HS-27A (cell line): ENCODE results near the gene VASN.
A peak's percentile ranks its signal among the peaks of the same experiment; 100 is the strongest.
"Not testable (repeated sequence)": the region's sequence is repeated elsewhere in the genome, so short reads cannot be mapped to it uniquely, and the experiment has no call there.

Experiments used
- DNase-seq: peaks from one replicate; pipeline ENCODE4 v3.0.0-alpha.2; 2012; ENCODE audit warnings: low read depth, missing footprints

The VASN gene

DNA sequence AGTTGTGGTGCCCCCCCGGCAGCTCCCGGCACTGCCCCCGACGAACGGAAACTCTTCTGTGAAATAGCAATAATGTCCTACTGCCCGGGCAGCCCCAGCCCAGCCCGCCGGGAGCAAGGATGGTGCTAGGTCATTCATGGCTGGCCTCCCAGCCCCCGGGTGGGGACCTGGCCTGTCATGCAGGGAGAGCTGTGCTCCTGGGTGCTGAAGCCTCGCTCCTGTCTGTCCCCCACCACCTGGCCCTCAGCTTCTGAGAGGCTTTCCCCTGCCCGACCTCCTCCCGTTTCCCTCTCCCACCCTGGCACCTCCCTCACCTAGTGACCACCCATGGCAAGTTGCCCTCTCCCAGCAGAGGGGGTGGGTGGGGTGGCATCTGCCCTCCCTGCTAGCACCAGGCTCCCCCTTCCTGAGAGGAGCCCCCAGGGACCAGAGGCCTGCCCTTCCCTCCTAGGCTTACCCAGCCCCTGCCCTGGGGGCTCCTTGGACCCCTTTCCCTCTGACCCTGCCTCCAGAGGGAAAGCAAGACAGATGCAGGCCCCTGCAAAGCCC is 34.0 kb upstream of the VASN start:
- DNase-seq = no peak

DNA sequence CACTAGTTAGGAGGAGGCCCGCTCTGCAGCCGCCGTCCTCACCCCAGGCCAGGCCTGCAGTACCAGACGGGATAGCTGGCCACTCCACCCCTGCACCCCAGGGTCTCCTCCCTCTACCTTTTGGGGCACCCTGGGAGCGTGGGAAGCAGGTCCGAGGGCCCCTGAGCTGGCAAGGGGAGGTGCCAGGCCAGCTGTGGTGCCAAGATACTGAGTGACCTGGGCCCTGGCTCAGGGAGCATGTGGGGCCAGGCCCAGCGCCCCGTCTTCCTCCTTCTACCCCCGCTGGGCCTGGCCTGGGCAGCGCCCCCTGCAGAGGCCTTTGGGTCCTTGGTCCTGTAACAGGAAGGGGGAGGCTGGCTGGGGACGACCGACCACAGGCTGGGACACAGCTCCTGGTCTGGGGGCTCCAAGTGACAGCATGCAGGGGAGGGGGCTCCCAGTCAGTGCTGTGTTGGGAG is 33.5 kb upstream of the VASN start:
- no peak for DNase-seq

DNA sequence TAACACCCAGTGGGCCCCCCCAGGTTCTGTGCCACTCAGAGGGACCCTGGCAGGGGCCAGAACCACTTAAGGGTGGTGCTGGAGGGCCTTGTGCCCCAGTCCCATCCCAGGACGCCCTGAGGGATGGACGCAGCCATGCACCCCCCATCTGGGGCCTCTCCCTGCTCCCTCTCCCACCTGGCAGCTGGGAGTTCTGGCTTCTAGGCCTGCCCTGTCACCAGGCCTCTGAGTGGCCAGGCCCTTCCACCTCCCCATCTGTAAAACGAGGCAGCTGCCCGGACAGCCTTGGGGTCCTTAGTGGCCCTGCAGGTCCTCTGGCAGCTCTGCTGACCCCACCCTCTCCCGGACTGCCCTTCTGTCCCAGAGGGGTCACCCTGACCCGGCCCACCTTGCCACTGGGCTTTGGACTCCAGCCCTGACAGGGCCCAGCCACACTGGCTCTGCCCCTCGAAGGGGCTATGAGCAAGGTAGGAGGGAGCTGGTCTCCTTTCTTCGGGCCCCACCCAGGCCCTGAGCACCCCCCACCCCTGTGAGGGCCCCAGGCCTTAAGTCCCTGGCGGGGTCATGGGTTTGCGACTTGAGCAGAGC is 32.8 kb upstream of the VASN start:
- no peak for DNase-seq

DNA sequence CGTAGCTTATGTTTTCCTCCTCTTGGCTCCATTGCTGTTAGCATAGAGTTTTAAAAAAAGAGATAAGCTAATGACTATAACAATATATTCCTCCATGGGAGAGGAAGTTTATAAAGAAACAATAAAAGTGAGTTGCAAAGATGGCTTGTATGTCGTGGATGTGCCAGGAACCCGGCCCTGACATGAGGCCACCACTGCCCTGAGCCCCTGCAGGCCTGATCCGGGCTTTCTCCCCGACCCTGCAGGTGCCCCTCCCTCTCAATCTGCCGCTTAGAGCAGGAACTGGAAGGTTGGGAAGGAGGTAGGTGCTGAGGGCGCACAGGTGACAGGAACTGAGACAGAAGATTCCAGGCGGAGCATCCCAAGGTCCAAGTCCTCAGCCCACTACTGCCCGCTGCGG is 32.2 kb upstream of the VASN start:
- no peak for DNase-seq

DNA sequence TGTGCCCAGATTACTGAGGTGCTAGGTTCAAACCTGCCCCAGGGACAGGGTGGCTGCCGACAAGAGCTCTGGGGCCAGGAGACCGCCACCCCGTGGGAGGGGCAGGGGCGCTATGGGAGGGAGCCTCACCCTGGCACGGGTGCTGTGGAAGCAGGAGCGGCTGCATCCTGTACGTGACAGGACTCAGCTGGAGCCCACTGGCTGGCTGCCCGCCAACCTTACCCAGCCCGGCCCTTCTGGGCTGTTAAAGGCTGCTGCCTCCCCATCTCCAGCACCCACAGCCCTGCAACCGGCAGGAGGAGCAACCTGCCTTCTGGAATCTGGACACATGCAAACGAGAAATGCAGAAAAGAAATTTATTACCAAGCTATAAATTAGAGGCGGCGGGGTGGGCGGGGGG is 31.7 kb upstream of the VASN start:
- no peak for DNase-seq

DNA sequence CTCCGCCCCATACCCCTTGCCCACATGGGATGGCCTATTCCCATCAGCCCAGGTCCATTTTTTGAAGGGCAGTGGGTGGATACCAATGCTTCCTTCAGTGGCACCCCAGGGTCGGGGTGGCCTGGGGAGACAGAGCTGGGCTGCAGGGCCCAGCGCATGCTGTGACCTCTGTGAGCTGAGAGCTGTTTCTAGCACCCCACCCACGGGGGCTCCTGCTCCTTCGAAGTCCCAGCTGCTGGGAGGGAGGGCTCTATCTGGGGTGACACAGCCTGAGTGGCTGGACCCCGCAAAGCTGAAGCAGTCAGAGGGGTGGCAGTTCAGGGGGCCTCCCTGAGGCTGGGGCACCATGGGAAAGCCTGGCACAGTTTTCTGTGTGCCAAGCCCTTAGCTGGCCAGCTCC is 31.2 kb upstream of the VASN start:
- no peak for DNase-seq

DNA sequence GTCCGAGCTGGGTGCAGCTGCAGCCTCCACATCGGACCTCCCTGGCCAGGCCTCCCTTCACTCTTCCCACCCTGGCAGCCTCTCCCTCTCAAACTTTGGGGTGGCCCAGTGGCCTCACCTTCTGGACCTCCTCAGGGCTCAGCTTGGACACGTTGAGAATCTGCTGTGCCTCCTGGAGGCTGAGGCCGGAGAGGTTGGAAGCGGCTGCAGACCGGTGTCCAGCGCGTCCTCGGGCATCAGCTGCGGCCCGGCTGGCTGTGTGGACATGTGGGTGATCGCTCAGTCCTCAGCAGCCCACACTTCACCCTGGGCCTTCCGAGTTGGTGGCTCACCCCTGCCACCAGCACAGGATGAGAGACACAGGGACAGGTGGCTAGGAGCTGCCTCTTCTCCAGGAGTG is 30.4 kb upstream of the VASN start:
- DNase-seq = no peak

DNA sequence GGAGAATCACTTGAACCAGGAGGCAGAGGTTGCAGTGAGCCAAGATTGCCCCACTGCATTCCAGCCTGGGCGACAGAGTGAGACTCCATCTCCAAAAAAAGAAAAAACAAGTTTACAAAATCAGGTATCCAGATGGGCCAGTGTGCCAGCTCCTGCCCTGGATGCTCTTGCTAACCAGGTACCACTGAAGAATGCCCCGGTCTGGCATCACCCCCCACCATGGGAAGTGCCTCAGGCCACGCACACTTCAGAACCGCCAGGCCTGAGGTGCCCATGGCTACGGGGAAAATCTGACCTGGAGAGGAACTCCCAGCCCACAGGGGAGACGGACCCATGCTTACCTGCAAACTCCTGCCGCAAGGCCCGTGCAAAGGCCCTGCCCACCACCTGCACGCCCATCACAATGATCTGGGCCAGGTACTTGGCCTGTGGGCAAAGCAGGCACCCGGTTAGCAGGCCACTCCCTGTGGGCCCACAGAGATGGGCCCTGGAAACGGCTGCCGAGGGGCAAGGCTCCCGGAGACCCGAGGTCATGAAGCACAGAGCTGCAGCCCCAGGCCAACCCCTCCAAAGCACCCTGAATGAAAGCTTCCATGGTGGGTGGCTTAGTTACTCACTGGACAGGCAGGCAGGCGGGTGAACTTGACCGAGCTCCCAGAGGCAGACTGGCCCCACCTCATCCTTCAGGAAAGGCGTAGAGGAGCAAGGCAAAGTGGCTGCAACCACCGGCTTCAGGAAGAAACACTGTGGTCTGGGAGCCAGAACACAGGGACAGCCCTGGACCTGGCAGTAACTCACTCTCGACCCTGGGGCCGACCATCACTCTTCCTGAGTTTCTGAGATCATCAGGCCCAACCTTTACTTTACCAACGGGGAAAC is 28.5 kb upstream of the VASN start:
- DNase-seq = no peak

DNA sequence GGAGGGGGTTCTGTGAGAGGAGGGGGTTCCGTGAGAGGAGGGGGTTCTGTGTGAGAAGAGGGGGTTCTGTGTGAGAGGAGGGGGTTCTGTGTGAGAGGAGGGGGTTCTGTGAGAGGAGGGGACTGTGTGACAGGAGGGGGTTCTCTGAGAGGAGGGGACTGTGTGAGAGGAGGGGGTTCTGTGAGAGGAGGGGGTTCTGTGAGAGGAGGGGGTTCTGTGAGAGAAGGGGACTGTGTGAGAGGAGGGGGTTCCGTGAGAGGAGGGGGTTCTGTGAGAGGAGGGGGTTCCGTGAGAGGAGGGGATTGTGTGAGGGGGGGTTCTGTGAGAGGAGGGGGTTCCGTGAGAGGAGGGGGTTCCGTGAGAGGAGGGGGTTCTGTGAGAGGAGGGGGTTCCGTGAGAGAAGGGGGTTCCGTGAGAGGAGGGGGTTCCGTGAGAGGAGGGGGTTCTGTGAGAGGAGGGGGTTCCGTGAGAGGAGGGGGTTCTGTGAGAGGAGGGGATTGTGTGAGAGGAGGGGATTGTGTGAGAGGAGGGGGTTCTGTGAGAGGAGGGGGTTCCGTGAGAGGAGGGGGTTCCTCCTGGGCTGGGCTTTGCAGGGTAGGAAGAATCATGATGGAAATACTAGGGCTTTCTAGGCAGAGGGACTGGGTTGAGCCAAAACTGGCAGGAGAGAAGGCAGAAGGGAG is 27.2 kb upstream of the VASN start:
- DNase-seq = not testable (repeated sequence)

DNA sequence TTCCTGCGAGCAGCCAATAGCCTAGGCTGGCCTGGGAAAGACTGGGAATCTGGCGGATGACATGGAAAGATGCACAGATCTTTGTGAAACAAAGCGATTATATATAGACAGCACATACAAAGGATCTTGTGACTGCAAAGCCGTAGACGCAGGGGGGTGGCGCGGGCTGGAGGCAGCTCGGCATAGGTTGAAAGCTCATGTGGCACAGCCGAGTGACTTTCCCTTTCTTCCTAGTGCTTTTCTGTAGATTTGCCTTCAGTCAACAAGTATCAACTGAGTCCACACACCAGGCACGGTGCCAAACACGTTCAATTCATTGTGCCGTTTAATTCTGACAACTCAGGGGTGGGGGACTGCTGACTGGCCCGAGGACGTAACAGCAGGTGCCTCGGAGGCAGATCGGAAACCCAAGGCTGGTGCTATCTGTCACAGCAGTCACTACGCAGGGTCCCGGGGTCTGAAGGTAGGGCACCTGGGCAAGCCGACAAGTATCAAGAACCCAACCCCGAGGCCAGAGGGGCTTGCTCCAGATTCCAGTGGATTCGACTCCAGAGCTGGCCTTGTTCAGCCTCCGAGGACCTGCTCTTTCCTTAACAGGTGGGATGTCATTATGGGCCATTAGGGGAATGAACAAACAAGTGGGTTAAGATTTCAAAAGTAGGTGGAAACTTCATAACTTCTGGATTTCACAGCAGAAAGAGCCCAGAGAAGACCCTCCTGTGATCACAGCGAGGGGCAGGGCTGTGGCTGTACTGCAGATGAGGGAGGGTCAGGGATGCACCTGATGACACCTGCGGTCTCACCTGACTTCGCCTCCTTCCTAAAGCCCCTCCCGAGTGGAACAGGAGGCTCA is 26.4 kb upstream of the VASN start:
- DNase-seq = no peak

DNA sequence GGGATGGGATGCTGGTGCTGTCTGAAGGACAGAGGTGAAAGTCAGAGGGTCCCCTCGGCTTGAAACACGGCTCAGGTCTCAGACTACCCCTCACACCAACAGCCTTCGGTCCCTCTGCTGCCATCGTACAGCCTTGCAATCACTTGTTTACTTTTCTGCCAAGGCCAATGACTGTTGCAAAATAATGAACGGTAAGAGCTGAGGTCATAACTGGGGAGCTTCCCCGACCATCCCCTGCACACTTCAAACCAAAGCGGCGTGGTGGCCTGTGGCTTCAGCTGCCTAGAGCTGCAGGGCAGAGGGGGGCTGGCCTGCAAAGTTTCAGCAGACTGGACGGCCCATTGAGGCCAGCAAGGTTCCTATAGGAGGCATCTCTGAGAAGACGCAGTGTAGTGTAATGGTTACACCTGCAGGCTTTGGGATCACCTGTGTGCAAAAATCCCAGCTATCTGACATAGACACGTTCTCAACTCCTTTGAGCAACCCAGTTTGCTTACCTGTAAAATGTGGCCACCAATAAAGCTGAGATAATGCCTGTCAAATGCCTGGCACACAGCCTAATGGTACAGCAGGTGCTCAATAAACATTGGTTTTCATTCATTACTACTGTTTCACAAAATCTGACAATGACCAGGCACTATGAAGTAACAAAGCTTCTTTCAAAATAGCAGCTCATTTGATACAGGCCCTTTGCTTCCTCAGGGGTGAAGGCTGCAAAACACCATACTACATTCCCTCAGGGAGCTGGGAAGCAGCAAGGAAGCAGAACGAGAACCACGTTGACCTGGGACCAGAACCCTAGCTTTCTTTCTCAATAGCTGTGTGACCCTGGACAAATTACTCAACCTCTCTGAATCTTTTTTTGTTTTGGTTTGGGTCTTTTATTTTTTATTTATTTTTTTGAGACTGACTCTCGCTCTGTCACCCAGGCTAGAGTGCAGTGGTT is 25.5 kb upstream of the VASN start:
- DNase-seq = no peak

DNA sequence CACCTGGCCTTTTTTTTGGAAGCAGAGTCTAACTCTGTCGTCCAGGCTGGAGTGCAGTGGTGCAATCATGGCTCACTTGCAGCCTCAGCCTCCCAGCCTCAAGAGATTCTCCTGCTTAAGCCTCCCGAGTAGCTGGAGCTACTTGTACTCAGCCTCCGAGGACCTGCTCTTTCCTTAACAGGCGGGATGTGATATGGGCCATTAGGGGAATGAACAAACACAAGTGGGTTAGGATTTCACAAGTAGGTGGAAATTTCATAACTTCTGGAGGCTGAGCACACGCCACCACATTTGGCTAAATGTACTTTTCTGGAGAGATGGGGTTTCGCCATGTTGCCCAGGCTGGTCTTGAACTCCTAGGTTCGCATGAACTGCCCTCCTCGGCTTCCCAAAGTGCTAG is 24.6 kb upstream of the VASN start:
- no peak for DNase-seq

DNA sequence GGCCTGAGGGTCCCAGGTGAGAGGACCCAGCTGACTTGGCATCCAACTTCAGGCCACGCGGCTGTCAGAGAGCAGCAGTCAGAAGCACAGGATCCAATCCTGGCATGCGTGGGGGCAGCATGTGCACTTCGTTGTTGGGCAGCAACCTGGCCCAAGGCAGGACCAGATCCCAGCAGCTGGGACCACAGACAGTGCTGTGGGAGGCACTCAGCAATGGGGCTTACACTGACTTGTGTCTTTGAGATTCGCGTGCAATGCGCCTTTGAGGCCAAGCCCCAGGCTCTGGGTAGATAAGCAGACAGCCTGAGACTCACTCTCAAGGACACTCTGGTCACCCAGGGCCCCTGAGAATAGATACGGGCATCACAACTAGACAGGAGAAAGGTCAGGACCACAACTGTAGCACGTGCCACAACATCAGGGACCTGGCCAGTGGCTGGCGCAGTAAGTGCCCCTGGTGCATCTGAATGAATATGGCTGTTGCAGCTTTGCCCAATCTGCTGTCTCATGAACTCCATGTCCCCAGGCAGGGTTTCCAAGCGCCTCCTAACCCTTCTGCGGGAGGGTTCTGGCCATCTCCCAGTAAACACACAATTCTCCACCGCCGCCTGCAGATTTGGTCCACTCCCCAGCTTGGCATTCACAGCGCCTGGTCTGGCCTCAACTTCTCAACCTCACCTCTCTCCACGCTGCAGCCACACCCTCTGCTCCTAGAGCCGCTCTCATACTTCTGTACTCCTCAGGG is 23.7 kb upstream of the VASN start:
- no peak for DNase-seq

DNA sequence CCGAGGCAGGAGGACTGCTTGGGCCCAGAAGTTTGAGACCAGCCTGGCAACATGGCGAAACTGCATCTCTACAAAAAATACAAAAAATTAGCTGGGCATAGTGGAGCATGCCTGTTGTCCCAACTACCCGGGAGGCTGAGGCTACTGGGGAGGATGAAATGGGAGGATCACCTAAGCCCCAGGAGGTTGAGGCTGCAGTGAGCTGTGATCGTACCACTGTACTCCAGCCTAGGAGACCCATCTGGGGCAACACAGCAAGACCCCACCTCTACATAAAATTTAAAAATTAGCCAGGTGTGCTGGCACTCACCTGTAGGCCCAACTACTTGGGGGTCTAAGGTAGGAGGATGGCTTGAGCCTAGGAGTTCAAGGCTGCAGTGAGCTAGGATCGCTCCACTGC is 22.3 kb upstream of the VASN start:
- DNase-seq = no peak

DNA sequence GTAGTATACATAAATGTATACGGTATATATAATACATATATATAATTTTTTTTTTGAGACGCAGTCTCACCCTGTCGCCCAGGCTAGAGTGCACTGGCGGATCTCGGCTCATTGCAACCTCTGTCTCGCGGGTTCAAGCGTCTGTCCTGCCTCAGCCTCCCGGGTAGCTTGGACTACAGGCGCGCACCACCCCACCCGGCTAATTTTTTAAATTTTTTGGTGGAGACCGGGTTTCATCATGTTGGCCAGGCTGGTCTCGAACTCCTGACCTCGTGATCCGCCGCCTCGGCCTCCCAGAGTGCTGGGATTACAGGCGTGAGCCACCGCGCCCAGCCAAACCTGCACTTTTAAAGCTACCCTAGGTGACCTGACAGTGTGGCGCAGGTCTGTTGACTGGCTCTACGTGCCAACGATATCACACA is 21.3 kb upstream of the VASN start:
- no peak for DNase-seq

DNA sequence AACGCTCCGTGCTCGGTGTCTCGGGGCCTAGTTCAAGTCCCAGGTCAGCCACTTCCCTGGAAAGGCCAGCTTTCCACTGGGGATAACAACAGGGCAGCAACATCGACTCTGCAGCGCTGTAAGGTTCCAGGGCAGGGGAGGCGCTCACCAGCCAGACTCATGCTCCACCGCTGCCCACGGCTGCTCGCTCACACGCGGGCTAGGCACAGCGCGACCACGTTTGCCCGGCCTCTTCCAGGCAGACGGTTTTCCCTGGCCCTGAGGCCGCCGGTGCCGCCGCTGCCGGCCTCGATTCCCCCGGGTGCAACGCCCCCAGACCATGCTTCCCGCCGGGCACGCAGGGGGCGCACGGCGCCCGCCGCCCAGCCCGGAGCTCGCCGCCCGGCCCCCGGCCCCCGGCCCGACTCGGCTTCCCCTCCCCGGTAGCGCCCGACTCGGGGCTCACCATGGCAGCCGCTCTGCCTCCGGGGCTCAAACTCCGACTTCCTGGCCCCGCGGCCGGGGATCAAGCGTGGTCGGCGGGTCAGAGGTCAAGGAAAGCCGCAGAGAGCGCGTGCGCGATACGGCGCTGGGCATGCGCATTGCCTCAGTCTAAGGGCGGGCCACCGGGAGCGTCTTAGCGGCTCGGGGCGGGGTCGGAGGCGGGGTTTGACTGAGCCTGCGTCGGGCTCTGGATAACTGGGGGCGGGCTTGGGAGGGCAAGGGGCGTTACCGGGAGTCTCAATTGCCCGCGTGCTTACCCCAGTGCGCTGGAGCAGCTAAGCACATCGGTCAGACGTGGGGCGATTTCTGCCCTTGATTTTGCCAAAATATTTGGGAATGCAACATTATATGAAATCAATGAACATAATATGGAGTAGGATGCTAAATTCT is 20.6 kb upstream of the VASN start, which contains the start of gene PAM16:
PAM16 (minus strand) TSS at position 535 of the 873 bp plus-strand sequence; CDS start at position 448, 87 bp downstream.
- peak; percentile 89 for DNase-seq

DNA sequence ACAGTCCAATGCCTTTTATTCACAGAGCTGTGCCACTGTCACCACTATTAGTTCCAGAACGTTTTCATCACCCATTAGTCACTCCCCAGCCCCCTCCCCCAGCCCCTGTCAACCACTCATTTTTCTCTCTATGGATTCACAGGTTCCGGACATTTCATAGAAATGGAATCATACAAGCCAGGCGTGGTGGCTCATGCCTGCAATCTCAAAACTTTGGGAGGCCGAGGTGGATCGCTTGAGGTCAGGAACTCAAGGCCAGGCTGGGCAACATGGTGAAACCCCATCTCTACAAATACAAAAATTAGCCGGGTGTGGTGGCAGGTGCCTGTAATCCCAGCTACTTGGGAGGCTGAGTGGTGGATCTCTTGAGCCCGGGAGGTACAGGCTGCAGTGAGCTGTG is 19.8 kb upstream of the VASN start:
- no peak for DNase-seq

DNA sequence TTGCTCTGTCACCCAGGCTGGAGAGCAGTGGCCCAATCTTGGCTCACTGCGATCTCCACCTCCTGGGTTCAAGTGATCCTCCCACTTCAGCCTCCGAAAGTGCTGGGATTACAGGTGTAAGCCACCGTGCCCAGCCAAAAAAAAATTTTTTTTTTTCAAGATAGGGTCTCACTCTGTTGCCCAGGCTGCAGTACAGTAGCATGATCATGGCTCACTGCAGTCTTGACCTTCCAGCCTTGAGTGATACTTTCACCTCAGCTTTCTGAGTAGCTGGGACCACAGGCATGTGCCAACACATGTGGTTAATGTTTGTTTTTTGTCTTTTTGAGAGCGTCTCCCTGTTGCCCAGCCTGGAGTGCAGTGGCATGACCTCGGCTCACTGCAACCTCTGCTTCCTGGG is 18.8 kb upstream of the VASN start:
- no peak for DNase-seq

DNA sequence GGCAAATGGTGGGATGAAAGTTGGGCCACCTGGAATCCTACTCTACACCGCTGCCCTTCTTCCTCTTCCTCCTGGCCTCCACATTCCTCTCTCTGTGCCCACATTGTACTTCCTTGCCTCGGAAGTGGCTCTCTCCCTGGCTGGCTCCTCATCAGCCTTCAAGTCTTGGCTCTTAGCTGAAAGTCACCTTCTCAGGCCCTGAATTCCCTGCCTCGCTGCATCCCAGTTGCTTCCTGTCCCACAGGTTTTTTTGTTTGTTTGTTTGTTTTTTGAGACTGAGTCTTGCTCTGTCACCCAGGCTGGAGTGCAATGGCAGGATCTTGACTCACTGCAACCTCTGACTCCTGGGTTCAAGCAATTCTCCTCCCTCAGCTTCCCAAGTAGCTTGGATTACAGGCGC is 18.0 kb upstream of the VASN start:
- no peak for DNase-seq
